Activated T-cell treated with anti-CD3 and anti-CD28 coated beads, Interleukin-2, amount 50 U/mL, for 24 hours (primary cell): ENCODE data around the gene PRIMPOL.

Experiments
- DNase-seq: peaks from one replicate; pipeline ENCODE4 v3.0.0-alpha.2; 2020
- H3K27ac Mint-ChIP-seq: 2 replicates; pipeline ENCODE4 v1.8.0; 2020; ENCODE audit warnings: mild to moderate bottlenecking, mixed read lengths
- H3K27me3 Mint-ChIP-seq: 2 replicates; pipeline ENCODE4 v1.8.0; 2020; ENCODE audit warnings: mixed read lengths
- H3K36me3 Mint-ChIP-seq: 2 replicates; pipeline ENCODE4 v1.8.0; 2020; ENCODE audit warnings: low read depth, mixed read lengths
- H3K4me1 Mint-ChIP-seq: 2 replicates; pipeline ENCODE4 v1.8.0; 2020; ENCODE audit warnings: low read depth, mixed read lengths
- H3K4me3 Mint-ChIP-seq: 2 replicates; pipeline ENCODE4 v1.8.0; 2020; ENCODE audit warnings: mild to moderate bottlenecking, moderate library complexity, mixed read lengths
- H3K9me3 Mint-ChIP-seq: 2 replicates; pipeline ENCODE4 v1.8.0; 2020; ENCODE audit warnings: mixed read lengths

The PRIMPOL gene

GRCh38 chr4:184668511-184669114, 19.1 kb downstream of the PRIMPOL start:
- no peak overlapping the region for H3K4me3 Mint-ChIP-seq
- peaks cover 24% of the 10 kb centered on the region for H3K4me1 Mint-ChIP-seq
- no peak for DNase-seq
- peak overlapping the region; percentile 53 for H3K27ac Mint-ChIP-seq
- peaks cover 71% of the 10 kb centered on the region for H3K36me3 Mint-ChIP-seq
- H3K9me3 Mint-ChIP-seq = no peaks in the 10 kb centered on the region
- no peaks in the 10 kb centered on the region for H3K27me3 Mint-ChIP-seq

DNA sequence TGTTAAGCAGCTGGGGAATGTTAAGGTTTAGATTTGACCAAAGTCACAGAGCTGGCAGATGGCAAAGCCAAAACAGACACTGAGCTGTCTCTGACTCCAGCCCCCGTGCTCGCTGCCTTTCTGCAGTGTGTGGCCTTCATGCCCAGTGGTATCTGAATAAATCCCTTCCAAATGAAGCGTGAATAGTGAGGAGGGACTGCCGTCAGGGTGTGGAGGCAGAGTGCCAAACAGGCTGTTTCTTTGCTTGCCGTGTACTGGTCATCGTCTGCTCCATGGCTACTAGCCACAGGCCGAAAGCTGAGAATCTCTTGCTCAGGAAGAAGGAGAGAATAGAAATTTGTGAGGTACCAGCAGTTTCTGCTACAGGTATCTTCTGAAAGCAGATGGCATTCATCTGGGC, 19.7 kb downstream of the PRIMPOL start:
- Mint-ChIP-seq H3K4me1 (peaks cover 24% of the 10 kb centered on the region), H3K4me3 (no peak overlapping the region), H3K27me3 (no peaks in the 10 kb centered on the region), H3K27ac (peak overlapping the region; percentile 6), H3K36me3 (peaks cover 77% of the 10 kb centered on the region), H3K9me3 (no peaks in the 10 kb centered on the region)
- DNase-seq = no peak

GRCh38 chr4:184671101-184671500, 21.6 kb downstream of the PRIMPOL start:
- H3K27ac Mint-ChIP-seq = no peak overlapping the region
- no peak overlapping the region for H3K4me3 Mint-ChIP-seq
- peaks cover 78% of the 10 kb centered on the region for H3K36me3 Mint-ChIP-seq
- H3K27me3 Mint-ChIP-seq = no peaks in the 10 kb centered on the region
- no peak for DNase-seq
- peaks cover 24% of the 10 kb centered on the region for H3K4me1 Mint-ChIP-seq
- H3K9me3 Mint-ChIP-seq = no peaks in the 10 kb centered on the region

GRCh38 chr4:184672741-184673140, 23.2 kb downstream of the PRIMPOL start:
- DNase-seq = no peak
- Mint-ChIP-seq H3K4me1 (peaks cover 22% of the 10 kb centered on the region), H3K27me3 (no peaks in the 10 kb centered on the region), H3K36me3 (peaks cover 61% of the 10 kb centered on the region), H3K9me3 (no peaks in the 10 kb centered on the region), H3K27ac (no peak overlapping the region), H3K4me3 (no peak overlapping the region)

DNA sequence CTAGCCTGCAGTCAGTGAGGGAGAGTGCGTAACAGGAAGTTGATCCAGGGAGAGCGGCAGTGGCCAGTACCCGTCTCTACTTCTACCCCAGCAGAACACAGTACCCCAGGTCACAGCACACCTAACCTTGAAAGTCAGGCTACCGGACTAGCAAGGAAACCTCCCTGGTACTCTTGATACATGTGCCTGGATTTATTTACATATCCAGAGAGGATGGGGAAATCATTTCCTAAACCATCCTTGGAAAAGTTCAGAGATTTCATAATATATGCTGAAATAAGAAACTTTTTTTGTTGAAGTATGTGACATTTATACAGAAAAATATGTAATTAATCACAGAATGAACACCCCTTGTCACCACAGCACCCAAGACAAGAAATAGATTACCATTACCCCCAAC, 24.5 kb downstream of the PRIMPOL start:
- Mint-ChIP-seq H3K4me3 (no peak overlapping the region), H3K9me3 (no peaks in the 10 kb centered on the region), H3K27ac (no peak overlapping the region), H3K4me1 (peaks cover 10% of the 10 kb centered on the region), H3K36me3 (peaks cover 53% of the 10 kb centered on the region), H3K27me3 (no peaks in the 10 kb centered on the region)
- DNase-seq = no peak

DNA sequence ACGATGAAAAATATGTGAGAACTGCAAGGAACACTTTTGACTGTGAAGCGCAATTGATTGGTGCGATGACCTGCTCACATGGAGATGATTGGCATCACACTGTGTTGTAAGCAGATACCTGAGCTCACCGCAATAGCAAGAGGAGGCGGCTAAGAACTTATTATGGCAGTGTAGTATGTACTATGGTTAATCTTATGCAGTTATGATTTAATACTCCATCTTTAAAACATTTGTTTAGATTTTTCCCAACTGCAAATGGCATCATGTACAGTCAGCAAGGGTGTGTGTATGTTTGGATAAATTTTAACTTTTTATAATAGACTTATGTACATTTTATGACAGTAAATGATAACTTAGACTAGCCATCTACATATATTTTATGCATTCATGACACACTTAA, 25.5 kb downstream of the PRIMPOL start:
- no peaks in the 10 kb centered on the region for H3K9me3 Mint-ChIP-seq
- H3K27me3 Mint-ChIP-seq = no peaks in the 10 kb centered on the region
- H3K4me3 Mint-ChIP-seq = no peak overlapping the region
- no peak overlapping the region for H3K27ac Mint-ChIP-seq
- DNase-seq = no peak
- H3K4me1 Mint-ChIP-seq = no peaks in the 10 kb centered on the region
- H3K36me3 Mint-ChIP-seq = peaks cover 47% of the 10 kb centered on the region

DNA sequence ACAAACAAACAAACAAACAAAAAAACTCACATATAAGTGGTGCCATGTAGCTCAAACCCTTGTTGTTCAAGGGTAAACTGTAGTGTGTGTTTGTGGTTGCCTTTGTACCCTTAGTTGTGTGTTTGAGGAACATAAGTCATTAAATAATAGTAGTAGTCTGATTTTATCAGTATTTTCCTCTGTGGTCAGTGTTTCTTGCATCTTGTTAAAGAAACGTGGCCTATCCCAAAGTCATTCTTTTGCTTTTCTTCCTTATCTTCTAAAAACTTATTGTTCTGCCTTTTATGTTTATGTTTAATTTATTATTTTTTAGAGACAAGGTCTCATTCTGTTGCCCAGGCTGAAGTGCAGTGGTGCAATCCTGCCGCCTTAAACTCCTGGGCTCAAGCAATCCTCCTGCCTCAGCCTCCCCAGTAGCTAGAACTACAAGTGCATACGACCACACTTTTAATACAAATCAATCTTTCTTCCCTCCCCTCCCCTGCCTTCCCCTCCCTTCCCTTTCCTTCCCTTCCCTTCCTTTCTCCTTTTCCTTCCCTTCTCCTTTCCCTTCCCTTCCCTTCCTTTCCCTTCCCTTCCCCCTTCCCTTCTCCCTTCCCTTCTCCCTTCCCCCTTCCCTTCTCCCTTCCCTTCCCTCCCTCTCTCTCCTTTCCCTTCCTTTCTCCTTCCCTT, 26.4 kb downstream of the PRIMPOL start:
- H3K27me3 Mint-ChIP-seq = no peaks in the 10 kb centered on the region
- no peak for DNase-seq
- no peaks in the 10 kb centered on the region for H3K4me1 Mint-ChIP-seq
- peaks cover 46% of the 10 kb centered on the region for H3K36me3 Mint-ChIP-seq
- no peak overlapping the region for H3K27ac Mint-ChIP-seq
- no peaks in the 10 kb centered on the region for H3K9me3 Mint-ChIP-seq
- no peak overlapping the region for H3K4me3 Mint-ChIP-seq

DNA sequence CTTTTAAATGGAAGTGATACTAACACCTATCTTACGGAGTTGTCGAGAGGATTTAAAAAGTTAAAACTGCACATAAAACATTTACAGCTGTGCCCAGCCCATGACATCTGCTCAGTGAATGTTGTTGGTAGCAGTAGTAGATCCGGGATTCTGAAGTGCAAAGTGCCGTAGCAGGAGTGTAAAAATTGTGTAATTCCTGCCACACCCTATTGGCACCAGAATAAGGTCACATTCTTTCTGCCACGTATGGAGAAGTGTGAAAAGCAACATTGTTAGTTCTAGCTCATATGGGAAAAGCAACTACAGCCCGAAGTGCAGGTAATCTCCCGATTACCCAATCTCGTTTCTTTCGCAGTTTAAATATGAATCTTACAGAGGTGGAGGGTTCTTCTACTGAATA, 31.2 kb downstream of the PRIMPOL start:
- H3K27ac Mint-ChIP-seq = no peak overlapping the region
- no peaks in the 10 kb centered on the region for H3K9me3 Mint-ChIP-seq
- H3K4me3 Mint-ChIP-seq = no peak overlapping the region
- no peak for DNase-seq
- H3K4me1 Mint-ChIP-seq = peaks cover 3% of the 10 kb centered on the region
- no peaks in the 10 kb centered on the region for H3K27me3 Mint-ChIP-seq
- peaks cover 17% of the 10 kb centered on the region for H3K36me3 Mint-ChIP-seq

DNA sequence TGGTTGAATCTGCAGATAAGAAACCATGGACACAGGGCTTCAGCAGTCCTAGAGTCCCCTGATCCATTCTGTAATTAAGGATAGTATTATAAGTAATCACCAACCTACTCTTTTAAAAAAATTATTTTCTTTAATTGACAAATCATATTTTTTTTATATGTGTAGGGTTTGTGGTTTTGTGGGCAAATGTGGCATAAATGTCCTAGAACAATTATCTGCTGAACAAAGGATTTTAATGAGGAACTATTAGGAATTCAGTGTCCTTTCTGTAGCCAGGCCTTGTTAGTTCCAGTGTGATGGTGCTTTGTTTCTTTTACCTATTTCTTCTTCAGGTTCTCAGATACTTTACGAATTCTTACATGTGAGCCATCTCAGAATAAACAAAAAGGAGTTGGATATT, 32.4 kb downstream of the PRIMPOL start:
- no peak overlapping the region for H3K4me3 Mint-ChIP-seq
- H3K4me1 Mint-ChIP-seq = peaks cover 3% of the 10 kb centered on the region
- no peaks in the 10 kb centered on the region for H3K9me3 Mint-ChIP-seq
- no peak overlapping the region for H3K27ac Mint-ChIP-seq
- no peak for DNase-seq
- no peaks in the 10 kb centered on the region for H3K27me3 Mint-ChIP-seq
- peaks cover 21% of the 10 kb centered on the region for H3K36me3 Mint-ChIP-seq

DNA sequence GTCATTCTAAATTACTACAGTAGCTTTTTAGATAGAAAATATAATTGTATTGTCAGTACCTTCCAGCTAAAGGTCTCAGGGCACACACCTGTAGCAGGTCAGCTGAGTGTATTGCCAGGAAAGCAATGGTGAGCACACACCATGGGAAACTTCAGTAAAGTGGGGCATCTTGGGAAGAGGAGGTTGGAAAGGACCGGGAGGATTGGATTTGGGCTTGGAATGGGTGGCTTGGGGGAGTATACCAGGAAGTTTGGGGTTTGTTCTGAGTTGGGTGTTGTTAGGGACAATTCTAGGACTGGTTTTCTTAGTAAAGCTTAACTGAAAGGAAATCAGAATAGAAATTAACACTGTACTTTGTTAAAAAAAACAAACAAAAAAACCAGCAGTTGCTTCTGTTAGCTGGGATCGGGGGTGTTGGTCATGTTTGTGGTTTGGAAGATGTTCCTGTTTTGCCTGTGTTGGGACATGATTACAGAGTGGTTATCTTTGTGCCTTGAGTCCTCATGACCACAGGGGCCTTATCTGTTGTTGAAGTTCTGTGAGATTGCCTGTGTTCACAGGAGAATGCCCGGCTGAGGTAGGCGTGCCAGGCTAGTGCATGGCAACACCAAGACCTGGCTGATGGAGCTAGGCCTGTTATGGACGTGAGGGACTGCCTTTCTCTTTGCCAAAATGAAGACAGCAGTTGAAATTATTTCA, 35.1 kb downstream of the PRIMPOL start:
- H3K4me1 Mint-ChIP-seq = peaks cover 12% of the 10 kb centered on the region
- H3K4me3 Mint-ChIP-seq = no peak overlapping the region
- no peaks in the 10 kb centered on the region for H3K27me3 Mint-ChIP-seq
- no peak overlapping the region for H3K27ac Mint-ChIP-seq
- H3K36me3 Mint-ChIP-seq = peaks cover 24% of the 10 kb centered on the region
- H3K9me3 Mint-ChIP-seq = no peaks in the 10 kb centered on the region
- DNase-seq = no peak

GRCh38 chr4:184688005-184688404, 38.5 kb downstream of the PRIMPOL start:
- Mint-ChIP-seq H3K9me3 (no peaks in the 10 kb centered on the region), H3K27me3 (no peaks in the 10 kb centered on the region), H3K4me1 (peaks cover 18% of the 10 kb centered on the region), H3K4me3 (no peak overlapping the region), H3K36me3 (peaks cover 39% of the 10 kb centered on the region), H3K27ac (peak overlapping the region; percentile 82)
- no peak for DNase-seq

GRCh38 chr4:184688447-184688846, 38.9 kb downstream of the PRIMPOL start:
- Mint-ChIP-seq H3K27me3 (no peaks in the 10 kb centered on the region), H3K9me3 (no peaks in the 10 kb centered on the region), H3K36me3 (peaks cover 43% of the 10 kb centered on the region), H3K4me3 (no peak overlapping the region), H3K4me1 (peaks cover 18% of the 10 kb centered on the region), H3K27ac (peak overlapping the region; percentile 82)
- DNase-seq = peak; percentile 35

DNA sequence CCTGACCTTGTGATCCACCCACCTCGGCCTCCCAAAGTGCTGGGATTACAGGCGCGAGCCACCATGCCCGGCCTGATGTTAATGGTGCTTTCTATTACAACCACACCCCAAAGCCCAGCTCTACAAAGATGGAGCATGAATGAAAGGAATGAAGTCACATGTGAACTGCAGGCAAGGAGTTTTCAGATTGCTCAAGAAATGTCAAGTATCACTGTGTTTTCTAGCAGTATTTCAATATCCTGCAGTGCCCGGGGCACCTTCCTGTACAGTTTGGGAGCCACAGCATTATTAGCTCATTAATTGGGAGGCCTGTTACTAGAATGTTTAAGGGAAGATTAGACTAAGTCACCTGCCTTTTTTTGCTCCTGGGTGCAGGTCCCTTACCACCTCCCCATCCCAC, 40.1 kb downstream of the PRIMPOL start:
- H3K4me1 Mint-ChIP-seq = peaks cover 15% of the 10 kb centered on the region
- no peak for DNase-seq
- H3K9me3 Mint-ChIP-seq = no peaks in the 10 kb centered on the region
- no peak overlapping the region for H3K27ac Mint-ChIP-seq
- H3K4me3 Mint-ChIP-seq = no peak overlapping the region
- H3K27me3 Mint-ChIP-seq = no peaks in the 10 kb centered on the region
- peaks cover 56% of the 10 kb centered on the region for H3K36me3 Mint-ChIP-seq

DNA sequence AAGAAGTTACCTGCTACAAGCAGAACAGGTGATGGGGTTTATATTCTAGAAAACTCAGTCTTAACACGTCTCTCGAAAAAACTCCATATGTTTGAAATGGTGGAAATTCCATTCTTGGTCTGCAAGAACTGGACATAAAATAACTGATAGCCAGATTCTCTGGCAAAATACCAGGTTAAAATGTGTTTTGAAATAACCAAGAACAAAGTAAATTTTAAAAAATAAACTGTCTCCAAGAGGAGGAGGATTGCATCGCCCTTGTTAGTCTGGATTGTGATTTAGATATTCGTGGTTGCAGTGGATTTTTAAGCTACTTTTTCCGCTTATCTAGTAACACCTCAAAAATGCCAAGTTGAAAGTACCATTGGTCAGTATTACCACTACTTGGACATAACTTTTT, 43.5 kb downstream of the PRIMPOL start:
- peaks cover 79% of the 10 kb centered on the region for H3K36me3 Mint-ChIP-seq
- no peaks in the 10 kb centered on the region for H3K9me3 Mint-ChIP-seq
- H3K4me1 Mint-ChIP-seq = peaks cover 14% of the 10 kb centered on the region
- DNase-seq = no peak
- H3K4me3 Mint-ChIP-seq = no peak overlapping the region
- H3K27ac Mint-ChIP-seq = no peak overlapping the region
- no peaks in the 10 kb centered on the region for H3K27me3 Mint-ChIP-seq

- DNase-seq = no peak
- Mint-ChIP-seq H3K36me3 (peaks cover 79% of the 10 kb centered on the region), H3K4me1 (peaks cover 6% of the 10 kb centered on the region), H3K9me3 (no peaks in the 10 kb centered on the region), H3K27me3 (no peaks in the 10 kb centered on the region), H3K4me3 (no peak overlapping the region), H3K27ac (no peak overlapping the region)
These were observed 44.9 kb downstream of the PRIMPOL start for GRCh38 chr4:184694412-184694956.
